GM21825 (cell line): Measurements from ENCODE around the gene CD48.
"Not testable (repeated sequence)": the region's sequence is repeated elsewhere in the genome, so short reads cannot be mapped to it uniquely, and the experiment has no call there.

Source experiments
- ATAC-seq: cut with Tn5 transposase; IDR thresholded peaks from one replicate; pipeline ENCODE4 v1.9.1; 2021; ENCODE audit warnings: mild to moderate bottlenecking, moderate library complexity; ENCODE audit not compliant: unreplicated experiment

Gene CD48

DNA sequence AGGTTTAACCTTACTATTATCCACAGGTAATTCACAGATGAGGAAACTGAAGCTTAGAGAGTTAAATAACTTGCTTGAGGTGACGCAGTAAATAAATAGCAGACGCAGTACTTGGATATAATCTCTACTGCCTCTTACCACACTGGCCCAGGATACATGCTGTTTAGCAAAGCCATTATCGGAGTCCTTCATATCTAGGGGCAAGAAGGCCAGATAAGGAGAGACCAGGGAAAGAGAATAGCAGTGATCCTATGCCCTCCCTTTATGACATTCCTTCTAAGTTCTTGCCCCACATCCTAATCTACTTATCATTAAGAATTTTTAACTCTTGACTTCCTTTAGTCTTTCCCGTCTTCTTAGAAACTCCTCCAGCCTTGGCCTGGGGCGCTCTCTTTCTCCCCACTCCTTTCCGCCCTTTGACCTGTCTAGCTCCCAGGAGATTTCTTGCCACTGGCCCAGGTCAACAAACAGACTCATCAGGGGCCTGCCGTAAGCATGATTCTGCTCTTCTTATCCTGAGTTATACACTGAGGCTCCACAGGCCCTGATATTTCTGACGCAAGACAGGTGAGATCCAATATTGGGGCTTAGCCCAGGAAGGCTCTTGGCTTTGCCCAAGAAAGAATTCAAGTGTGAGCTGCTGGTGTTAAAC lies 53.3 kb downstream of the CD48 start:
- no peak for ATAC-seq

DNA sequence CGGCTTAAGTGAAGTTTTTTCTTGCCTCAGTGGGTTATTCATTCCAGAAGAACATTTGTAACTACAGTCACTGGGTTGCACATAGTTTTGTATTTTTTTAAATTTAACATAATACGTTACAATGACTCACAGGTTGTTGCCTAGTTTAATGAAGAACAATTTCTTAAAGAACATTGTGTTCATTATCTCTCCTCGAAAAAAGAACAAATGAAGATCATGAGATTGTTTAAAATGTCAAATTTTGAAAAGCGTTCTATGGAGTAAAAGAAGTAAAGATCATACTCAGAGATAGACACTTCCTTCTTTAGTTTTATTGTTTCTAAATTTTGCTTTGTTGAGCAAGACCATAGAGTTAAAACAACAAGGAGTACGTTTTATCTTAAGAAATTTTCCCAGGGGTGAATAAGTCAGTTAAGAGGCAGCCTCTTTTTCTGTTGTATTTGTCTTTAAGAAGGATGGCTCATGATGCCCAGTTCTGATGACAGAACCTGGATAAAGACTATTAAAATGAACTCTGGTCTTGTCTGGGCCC lies 54.3 kb downstream of the CD48 start:
- no peak for ATAC-seq

DNA sequence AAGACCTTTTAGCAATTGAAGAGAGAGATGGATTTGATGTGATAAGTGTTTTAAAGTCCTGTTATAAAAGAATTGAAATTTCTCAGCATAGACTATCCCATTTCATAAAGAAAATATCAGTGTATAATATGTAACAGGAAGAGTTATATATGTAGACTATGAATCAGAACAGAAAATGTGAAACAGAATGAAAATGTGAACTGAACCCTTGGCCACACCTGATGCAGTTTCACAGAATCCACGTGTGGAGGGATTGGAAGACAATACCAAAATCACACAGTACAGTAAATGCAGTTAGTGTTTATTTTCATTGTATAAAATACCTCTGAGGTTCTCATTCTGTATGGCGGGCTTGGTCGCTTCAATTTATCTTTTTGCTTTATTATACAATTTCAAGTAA lies 54.9 kb downstream of the CD48 start:
- no peak for ATAC-seq

DNA sequence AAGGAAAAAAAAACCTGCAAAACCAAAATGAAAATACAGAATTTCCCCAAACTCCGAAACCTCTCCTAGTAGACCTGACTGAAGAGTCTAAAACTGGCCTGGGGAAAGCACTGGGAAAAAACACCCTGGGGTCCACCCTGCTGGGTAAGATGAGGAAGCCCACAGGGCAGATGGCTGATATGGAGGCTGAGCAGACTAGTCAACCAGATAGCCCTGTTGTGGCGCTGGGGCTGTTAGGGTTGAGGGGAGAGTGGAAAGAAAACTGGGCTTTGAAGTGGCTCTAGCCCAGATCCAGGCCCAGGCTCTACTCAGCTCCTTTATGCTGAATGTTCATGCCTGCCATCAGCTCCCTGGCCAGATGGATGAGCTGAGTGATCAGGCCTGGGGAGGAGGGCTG lies 58.0 kb downstream of the CD48 start:
- ATAC-seq, result no peak

DNA sequence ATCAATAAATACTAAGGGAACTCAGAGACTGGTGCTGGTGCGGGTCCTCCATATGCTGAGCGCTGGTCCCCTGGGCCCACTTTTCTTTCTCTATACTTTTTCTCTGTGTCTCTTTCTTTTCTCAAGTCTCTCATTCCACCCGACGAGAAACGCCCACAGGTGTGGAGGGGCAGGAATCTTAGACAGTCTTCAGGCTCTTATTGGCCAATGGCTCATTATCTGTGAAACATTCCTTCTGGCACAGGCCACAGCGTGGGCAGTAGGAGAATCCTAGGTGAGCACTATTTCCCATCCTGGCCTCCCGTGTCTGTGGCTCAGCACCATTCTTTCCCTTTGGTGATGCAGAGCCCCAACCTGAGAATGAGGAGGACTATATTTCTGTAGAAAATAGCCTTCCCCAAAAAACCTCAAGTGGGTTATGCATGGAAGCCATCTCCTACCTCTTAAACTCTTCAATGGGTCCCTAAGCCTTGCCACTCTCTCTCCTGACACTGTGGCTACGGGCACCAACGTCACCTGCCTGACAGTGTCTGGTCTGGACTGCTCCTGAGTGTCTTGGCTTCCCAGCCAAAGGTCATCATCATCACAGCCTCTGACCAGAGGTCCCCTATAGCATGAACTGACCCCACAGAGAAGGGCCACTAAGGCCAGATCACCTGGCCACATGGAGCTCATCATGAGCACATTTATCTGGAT lies 58.5 kb downstream of the CD48 start:
- no peak for ATAC-seq

DNA sequence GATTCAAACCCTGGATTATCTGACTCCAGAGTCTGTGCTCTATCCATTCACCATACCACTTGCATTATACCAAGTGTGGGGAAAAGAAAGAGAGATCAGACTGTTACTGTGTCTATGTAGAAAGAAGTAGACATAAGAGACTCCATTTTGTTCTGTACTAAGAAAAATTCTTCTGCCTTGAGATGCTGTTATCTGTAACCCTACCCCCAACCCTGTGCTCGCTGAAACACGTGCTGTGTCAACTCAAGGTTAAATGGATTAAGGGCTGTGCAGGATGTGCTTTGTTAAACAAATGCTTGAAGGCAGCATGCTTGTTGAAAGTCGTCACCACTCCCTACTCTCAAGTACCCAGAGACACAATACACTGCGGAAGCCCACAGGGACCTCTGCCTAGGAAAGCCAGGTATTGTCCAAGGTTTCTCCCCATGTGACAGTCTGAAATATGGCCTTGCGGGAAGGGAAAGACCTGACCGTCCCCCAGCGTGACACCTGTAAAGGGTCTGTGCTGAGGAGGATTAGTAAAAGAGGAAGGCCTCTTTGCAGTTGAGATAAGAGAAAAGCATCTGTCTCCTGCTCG lies 59.5 kb downstream of the CD48 start:
- not testable (repeated sequence) for ATAC-seq

DNA sequence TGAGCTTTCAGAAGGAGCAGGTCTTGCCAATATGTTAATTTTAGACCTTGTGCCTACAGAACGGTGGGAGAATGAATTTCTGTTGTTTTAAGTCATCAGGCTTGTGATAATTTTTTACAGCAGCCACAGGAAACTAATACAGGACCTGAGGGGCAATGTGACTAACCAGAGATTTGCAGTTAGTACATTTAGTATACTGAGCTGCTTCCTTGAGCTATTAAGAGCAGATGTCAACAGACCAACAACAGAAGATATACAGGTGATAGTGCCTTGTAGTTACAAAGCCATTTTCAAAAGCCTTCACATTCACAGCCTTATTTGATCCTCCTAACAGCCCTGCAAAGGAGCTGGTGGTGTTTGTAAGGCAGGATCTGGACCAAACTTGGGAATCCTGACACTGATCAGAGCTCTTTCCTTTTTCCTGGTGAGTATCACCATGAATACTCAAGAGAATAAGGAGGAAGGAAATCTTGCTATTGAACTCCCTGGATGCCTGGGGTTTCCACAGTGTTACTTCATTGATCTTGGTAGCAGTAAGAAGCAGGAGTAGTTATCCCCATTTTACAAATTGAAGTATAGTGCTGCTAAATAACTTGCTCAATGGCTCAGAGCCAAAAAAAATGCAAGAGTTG lies 60.1 kb downstream of the CD48 start:
- ATAC-seq, result no peak

DNA sequence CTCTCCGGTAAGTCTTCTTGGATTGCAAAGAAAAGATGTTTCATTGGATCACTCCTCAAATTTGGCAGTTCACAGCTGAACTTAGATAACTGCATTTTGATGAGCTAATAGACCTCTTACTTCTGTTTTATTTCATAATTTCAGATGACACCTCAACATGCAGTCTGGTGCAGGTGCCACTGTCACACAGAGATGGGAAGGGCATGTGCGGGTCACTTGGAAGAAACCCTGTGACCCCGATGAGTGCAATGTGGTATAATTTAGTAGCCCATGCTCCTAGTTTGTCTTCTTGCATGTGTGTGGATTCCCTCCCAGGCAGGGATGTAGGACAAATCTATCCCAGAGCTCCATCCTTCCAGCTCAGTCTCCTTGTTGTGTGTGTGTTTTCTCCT lies 64.3 kb downstream of the CD48 start:
- peak; percentile 6 for ATAC-seq

DNA sequence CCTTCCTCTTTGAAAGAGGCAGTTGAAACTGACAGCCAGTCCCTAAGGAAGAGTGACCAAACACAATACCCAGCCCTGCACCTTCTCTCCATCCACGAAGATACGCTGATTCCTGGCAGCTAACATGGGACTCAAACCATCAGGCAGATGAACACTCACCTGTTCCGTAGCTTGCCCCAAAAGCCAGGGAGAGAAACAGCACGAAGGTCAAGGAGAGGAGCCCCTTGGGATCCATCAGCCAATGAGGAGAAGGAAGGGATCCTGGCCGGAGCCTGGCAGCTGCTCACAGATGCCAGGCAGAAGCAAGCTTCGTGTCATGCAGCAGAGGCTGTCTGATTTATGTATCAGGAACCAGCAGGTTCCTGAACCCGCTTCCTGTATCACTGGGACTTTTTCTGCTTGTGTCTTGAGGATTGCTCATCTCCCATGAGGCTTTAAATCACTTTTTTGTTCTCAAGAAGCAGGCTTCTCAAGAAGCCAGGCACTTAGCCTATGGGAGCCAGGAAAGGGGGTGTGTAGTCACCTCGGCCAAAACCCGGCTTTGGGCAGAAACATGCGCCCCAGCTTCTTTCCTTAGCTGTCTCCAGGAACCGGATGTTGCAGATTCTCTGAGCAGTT lies 64.8 kb downstream of the CD48 start, which contains the start of gene SLAMF1:
TSS of gene SLAMF1 (minus strand) at position 334 of the 618 bp plus-strand sequence. CDS start at position 235, 99 bp downstream.
- peak; percentile 50 for ATAC-seq

DNA sequence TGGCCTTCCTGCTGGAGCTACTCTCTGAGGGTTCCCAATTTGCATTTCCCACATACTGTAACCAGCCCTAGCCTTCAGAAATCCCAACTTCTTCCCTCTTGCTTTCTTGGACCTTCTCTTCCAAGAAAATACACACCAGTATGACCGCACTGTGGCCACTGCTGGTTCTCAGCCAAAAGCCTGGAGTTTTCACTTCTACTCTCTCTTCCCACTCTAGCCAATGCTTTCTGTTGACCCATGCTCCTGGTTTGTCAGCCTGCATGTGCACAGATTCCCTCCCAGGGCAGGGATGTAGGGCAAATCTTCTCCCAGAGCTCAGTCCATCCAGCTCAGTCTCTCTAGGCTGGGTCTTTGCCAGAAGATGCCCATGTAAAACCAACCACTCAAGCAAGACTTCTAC lies 65.4 kb downstream of the CD48 start:
- ATAC-seq, result no peak

DNA sequence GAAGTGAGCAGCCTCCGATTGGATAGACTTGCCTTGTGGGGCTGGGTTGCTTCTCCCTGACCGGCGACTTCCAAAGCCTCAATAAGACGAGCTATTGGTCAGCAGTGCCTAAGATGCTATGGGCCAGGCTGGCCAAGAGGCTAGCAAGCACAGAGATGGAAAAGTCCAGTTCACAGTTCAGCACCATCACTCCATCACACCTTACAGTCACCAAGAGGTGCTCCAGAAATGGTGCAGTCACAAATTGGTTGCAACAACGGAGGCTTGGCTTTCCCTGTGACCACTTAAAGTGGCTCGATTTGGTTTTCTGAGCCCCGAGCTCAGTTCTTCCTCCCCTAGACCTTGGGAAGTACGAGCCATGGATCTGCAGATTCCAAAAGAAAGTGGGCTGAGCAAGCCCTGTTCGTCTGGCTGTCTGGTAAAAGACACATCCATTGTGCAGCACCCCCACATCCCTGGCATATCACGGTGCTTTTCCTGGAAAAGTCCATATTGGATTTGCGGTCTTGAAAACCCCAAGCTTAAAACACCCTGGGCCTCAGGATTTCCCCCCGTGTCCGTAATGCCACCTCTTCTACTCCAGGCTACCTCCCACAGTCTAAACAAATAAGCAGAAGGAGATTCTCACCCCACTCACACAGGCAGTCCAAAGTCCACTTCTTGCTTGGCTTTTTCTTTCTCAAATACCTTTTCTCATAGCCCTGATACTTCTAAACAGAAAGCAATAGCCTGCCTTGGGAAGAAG lies 66.1 kb downstream of the CD48 start:
- ATAC-seq, result no peak

DNA sequence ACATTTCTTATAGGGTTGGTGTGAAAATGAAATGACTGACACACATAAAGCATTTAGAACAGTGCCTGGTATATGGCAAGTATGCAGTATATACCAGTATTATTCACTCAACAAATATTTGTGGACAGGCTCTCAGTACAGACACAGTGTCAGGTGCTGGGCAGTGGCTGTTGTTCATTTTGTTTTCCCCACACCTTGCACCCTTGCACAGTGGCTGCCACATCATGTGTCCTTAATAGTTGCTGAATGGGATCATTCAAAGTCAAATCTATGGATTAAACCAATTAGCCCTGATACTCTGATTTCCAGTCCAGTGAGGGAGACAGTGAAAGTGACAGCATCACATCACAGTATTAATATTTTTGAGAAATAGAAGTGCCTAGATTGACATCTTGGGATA lies 67.2 kb downstream of the CD48 start:
- ATAC-seq, result no peak

DNA sequence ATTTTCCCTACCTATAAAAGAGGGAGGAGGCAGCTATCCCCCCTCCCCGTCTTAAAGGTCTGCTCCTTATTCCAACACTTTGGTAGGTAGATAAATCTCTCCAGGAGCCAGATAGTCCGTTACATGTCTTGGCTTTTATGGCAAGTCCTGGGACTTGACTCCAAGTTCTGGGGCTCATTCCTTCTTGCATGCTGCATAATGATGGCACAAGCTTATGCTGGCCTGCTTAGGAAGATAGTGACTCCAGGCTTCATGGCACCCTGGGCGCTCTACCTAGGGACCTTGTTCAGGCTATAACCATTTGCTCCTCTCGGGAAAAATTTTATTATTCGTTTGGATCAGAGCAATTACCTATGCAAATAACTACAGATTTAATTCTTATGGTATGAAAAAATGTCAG lies 68.5 kb downstream of the CD48 start:
- ATAC-seq, result no peak

DNA sequence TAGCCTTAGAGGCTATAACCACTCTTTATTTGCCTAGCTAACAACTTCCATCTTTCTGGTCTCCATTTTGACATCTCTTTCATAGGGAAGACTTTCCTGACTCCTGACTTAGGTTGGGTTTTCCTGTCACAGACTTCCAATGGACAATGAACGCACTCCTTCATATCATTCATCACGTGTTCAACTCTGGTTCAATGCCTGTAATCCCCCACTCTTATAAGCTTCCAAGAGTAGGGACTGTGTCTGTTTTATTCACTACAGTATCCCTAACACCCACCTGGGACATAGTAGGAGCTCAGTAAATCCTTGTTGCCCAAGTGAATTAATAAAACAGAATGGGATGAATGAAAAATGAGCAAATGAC lies 69.4 kb downstream of the CD48 start:
- ATAC-seq, result no peak

DNA sequence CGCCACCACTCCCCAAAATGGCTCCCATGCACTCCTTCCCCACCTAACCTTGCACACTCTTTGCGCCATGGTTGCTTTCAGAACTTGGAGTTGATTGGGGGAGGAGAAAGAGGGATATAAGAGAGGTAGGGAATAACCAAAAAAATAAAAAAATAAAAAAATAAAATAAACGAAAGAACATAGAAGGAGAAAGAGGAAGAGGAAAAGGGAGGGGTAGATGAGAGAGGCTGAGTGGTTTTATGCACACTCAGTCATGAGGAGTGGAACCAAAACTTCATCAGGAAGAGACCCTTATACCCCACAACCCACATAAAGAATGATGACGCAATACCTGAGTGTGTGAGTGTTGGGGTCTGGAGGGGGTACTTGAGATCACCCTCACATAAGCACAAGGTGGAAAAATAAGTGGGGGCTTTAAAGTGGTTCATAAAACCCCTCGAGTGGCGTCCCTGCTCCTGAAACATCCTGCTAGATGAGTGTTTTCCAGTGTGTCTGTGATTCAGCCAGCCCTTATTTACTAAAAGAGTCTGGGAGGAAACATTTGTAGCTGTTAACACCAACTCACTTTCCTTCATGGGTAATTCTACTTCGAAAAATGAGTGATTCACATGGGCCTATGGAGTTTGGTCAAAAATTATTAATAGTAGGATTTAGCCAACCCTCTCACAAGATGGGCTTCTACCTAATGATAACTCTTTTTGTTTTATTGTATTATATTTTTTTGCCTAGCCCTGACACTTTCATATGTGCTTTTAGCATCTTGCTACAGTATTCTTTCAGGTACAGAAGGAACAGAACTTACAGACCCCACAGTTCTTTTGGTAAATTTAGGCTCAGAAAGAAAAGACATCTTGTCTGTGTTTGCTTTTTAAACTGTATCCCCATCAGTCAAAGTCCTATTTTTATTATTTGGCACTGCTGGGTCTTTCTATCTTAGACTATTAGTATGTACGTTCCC lies 70.0 kb downstream of the CD48 start:
- ATAC-seq, result no peak

DNA sequence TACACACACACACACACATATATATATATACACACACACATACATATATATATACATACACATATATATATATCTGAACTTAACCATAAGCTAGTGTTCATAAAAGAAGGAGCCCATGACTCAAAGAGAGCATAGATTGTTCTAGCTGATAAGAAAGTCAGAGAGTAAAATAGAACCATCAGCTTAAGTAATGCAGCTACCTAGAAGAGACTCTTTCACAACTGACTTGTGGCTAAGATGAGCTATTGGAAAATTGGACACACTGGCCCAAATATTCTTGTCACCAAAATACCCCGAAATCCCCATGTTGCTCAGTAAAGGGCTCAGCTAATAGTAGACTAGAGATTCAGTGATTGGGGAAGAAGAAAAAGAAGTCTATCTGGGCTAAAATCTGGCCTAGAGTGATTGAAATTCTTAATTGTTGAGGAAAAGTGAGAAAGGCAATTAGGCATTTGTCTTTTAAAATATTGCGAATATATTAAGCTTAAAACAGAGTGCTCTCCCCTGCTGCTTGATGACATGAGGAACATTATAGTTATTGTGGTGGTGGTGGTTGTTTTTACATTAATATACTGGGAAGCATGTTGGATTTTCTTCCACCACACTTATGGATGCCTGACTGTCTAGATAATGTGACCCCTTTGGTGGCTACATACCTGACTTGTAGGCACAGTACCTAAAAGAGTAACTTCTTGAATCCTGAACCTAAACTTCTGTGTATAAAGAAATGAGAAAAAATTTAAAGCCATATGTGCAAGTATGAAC lies 71.1 kb downstream of the CD48 start:
- ATAC-seq, result no peak

DNA sequence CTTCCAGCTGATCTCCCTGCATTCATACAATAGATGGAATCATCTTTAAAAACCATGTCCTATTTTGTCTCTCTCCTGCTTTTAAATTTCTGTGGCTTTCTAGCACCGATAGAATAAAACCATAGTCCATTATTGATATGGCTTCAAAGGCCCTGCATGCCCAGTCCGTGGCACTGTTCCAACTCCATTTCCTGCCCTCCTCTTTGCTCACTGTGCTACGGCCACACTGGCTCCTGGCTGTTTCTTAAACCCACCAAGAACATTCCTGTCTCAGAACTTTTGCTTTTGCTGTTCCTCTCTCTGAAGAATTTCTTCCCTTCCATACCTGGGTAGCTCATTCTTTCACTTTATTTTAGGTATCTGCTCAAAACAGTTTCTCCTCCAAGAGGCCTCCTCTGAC lies 72.0 kb downstream of the CD48 start:
- no peak for ATAC-seq

DNA sequence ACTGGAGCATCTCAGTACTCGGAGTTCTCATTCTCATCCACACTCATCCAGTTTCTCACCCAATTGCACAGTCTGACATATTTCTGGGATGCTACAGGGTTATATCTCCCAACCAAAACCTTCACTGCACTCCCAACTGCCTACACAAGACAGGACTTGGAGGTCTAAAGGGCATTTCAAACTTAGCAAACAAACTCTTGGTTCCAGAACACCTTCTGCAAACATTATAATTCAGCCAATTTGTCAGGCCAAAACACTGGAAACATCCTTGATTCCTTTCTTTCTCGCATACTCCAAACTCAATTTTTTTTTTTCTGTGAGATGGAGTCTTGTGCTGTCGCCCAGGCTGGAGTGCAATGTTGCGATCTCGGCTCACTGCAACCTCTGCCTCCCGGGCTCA lies 72.7 kb downstream of the CD48 start:
- no peak for ATAC-seq

DNA sequence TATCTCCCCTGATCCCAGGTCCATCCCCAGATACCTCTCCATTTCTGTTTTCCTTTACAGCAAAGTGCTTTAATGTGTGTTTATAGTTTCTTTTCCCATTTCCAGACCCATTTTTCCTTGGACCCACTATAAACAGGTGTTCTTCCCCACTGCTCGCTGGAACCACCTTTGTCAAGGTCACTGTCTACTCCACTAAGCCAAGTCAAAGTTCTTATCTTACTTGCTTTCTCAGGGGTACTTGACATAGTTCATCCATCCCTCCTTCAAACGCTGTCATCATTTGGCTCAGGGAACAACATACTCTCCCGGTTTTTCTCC lies 73.1 kb downstream of the CD48 start:
- ATAC-seq, result no peak
